ENCODE data around the gene TMEM161A.
"Not testable (repeated sequence)": the region's sequence is repeated elsewhere in the genome, so short reads cannot be mapped to it uniquely, and the experiment has no call there.

TMEM161A gene

GRCh38 chr19:19154768-19155494 is 16.7 kb upstream of the TMEM161A start:
- no peak for DNase-seq

DNA sequence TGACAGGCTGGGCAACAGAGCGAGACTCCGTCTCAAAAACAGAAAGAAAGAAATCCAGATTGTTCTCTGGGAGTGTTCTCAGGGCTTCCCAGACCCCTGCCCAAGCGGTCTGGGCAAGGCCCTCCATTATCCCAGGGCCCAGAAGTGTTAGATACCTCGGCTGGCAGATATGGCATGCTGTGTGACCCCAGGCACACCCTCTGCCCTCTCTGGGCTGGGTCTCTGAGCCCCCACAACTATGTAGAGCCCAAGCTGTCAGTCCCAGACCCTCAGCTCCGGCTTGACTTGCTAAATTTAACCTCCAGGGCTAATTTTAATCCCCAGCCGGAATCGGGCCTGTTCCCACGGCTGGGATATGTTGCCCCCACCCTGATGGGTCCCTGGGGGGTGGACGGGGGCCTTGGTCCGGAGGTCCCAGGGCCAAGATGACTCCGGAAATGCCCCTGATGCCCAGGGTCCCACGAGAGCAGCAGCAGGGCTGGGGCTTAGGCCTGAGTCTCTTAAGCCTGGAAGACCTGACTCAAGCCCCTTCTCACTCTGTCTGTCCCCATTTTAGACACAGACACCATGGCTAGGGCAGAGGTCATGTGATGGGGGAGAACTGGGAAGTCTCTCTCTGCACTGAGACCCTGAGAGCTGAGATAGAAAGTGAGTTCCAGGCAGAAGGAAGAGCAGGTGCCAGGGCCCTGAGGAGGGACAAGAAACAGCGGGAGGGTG is 14.5 kb upstream of the TMEM161A start:
- no peak for DNase-seq

- no peak for DNase-seq
Observed at GRCh38 chr19:19151418-19151817, 13.1 kb upstream of the TMEM161A start.

- DNase-seq: no peak
Observed at GRCh38 chr19:19149435-19149834, 11.2 kb upstream of the TMEM161A start.

DNA sequence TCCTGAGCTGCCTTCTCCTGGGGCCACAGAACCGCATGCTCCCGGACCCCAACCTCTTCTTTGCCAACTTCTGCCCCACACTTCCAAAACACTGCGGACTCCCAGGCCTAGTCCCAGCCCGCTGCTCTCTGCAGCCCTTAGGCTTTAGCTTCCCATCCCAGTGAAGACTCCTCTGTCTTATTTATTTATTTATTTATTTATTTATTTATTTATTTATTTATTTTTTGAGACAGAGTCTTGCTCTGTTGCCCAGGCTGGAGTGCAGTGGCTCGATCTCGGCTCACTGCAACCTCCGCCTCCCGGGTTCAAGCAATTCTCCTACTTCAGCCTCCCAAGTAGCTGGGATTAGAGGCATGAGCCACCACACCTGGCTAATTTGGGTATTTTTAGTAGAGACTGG is 10.2 kb upstream of the TMEM161A start:
- not testable (repeated sequence) for DNase-seq

- no peak for DNase-seq
Observed at GRCh38 chr19:19147344-19147743, 9.1 kb upstream of the TMEM161A start.

- DNase-seq: no peak
Observed at GRCh38 chr19:19146865-19147264, 8.6 kb upstream of the TMEM161A start.

GRCh38 chr19:19145684-19146608 is 7.7 kb upstream of the TMEM161A start:
- DNase-seq: peak; percentile 91

DNA sequence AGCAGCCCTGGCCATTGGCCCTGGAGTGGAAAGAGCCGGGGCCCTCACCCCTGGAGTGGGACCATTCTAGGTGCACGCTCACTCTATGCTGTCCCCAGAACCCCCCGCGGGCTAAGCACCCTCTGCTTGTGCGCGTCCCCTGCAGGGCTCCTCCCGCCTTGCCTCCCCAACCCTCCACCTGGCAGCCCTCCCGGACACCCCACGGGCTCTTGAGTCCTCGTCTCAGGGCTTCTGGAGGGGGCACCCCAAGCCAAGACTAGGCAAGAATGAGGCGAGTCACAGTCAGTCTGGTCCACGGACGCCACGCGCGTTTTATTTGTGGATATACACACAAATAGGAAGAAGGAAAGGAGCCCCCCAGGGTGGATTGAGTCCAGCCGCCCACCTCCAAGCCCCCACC is 7.0 kb upstream of the TMEM161A start:
- no peak for DNase-seq

DNA sequence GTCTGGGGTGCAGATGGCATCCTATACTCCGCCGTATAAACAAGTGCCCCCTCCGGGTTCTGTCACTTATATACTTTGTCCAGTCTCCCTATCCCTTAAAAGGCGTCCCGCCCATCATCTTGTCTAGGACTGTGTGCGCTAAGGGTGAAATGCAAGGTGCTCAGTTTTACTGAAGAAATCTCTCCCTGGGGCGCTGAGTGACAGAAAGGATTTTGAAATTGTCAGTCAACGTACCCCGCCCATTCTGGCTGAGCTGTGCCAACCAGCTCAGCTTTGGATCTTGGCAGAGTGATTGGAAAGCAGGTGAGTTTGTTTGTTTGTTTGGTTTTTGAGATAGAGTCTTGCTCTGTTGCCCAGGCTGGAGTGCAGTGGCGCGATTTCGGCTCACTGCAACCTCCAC is 4.1 kb upstream of the TMEM161A start:
- no peak for DNase-seq

DNA sequence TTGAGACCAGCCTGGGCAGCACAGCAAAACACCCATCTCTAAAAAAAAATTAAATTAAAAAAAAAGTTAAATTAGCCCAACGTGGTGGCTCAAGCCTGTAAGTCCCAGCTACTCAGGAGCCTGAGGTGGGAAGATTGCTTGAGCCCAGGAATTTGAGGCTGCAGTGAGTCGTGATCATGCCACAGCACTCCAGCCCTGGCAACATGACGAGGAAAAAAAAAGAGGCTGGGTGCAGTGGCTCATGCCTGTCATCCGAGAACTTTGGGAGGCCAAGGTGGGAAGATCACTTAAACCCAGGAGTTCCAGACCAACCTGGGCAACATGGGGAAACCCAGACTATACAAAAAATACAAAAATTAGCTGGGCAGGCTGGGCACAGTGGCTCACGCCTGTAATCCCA is 2.2 kb upstream of the TMEM161A start:
- no peak for DNase-seq

- no peak for DNase-seq
Observed at GRCh38 chr19:19139876-19140229, 1.6 kb upstream of the TMEM161A start.

GRCh38 chr19:19137556-19138108 is 646 bp downstream of the TMEM161A start:
- DNase-seq: no peak

DNA sequence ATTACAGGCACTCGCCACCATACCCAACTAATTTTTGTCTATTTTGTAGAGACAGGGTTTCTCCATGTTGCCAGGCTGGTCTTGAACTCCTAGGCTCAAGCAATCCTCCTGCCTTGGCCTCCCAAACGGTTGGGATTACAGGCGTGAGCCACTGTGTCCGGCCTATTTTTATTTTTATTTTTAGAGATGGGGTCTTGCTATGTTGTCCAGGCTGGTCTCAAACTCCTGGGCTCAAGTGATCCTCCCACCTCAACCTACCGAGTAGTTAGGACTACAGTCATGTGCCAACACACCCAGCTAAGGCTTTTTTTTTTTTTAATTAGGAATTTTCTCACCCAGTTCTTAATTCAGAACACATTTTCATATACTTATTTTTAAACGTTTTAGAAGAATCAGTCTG is 2.6 kb downstream of the TMEM161A start:
- not testable (repeated sequence) for DNase-seq

DNA sequence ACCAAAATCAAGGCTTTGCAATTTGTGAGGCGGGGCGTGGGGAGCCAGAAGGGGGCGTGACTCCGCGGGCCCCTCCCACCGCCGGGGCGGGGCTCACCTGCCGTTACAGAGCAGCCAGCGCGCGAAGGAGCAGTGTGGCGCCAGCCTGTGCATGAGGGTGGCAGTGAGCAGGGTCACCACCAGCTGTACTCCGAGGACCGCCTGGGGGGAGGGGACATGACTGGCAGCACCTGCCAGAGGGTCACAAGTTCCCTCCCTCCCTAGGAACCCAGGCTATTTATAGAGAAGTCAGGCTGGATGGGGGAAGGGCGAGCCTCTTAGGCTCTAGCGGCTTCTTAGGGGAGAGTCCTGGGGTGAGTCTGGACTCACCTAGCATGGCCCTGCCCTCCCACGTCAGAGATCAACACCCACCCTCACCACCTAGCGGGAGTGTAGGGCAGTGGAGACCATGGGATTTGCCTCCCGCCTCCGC is 3.6 kb downstream of the TMEM161A start:
- DNase-seq: peak; percentile 62

- DNase-seq: no peak
Observed at GRCh38 chr19:19133985-19134384, 4.3 kb downstream of the TMEM161A start.

- DNase-seq: no peak
Observed at GRCh38 chr19:19132912-19133311, 5.4 kb downstream of the TMEM161A start.

DNA sequence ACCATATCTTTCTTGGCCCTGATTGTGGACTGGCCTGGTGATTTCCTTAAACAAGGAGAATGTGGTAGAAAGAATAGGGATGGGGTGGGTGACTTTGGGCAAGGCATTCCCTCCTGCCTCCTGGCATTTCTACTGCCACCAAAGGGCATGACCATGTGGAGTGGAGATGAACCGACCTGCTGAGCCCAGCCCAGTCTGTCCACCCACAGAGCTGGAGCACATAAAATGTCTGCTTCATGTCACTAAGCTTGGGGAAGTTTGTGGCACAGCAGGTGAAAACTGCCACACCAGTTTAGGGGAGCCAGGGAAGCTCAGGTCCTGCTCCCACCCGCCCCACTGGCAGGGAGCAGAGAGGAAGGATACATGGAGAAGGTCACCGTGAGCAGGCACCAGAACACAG is 6.3 kb downstream of the TMEM161A start:
- no peak for DNase-seq

DNA sequence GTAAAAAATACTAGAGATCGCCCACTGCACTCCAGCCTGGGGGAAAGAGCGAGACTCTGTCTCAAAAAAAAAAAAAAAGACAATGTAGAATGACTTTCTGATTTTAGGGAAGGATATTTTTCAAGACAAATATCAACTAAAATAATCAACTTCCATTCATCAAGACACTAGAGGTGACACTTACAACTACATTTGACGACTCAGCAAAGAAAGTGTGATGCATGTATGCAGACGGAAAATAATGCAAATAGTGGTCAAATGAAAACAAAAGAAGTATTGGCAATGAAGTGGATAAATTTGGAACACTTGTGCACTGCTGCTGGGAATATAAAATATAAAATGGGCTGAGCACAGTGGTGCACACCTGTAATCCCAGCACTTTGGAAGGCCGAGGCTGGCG is 12.2 kb downstream of the TMEM161A start:
- DNase-seq: no peak

GRCh38 chr19:19123386-19123785 is 14.9 kb downstream of the TMEM161A start:
- DNase-seq: no peak

- DNase-seq: no peak
Observed at GRCh38 chr19:19122902-19123301, 15.4 kb downstream of the TMEM161A start.

- no peak for DNase-seq
Observed at GRCh38 chr19:19121371-19121770, 16.9 kb downstream of the TMEM161A start.
